K562 (cell line): Measurements from ENCODE around the gene SND1. TPM values are rescaled to one million over a fixed set of nuclear protein-coding genes. Genes with fewer than 3 reads are reported as not detected.

Experiments
- ATAC-seq: fragments of 200-7000 bp; cut with Tn5 transposase; 3 replicates; pipeline ENCODE4 v1.9.1; 2020; ENCODE audit warnings: moderate library complexity
- BruUV-seq: library from RNA; stranded (reverse); fragments of 400-500 nt; replicated peaks from 2 replicates; lab custom pipeline; 2021; lab: Mats Ljungman, UMichigan
- CTCF ChIA-PET: fragments of 300-600 bp; formaldehyde crosslinking; extraction: SDS; loops from one replicate; lab custom pipeline; 2021; ENCODE audit warnings: low intra/inter-chr PET ratio; lab: Yijun Ruan, JAX
- POLR2A ChIA-PET: fragments of 300-600, 350-650 bp; sonication (Branson Sonifier 250); formaldehyde crosslinking; extraction: SDS; loops from one replicate; lab custom pipeline; 2021; ENCODE audit warnings: antibody characterized with exemption, inconsistent platforms; lab: Yijun Ruan, JAX
- DNase-seq, 4 experiments: peaks; one replicate each; pipeline versions ENCODE4 v3.0.0 to v3.0.0-alpha.2; 2011 to 2018; ENCODE audit warnings: low spot score in 3 of 4, mixed read lengths in 3 of 4; ENCODE audit errors: extremely low read depth in 1 of 4
- FAIRE-seq: peaks from 2 replicates; lab custom pipeline; 2011; peaks lifted over from hg19 to GRCh38; lab: Jason Lieb, UNC
- H2AFZ ChIP-seq: 2 replicates; pipeline ENCODE4 v1.6.0; 2011; ENCODE audit warnings: low read depth, low read length, control low read depth, inconsistent platforms
- H3K27ac ChIP-seq: fragments of 200-600 bp; 3 replicates; pipeline ENCODE4 v1.8.0; 2011; ENCODE audit warnings: low read depth, mild to moderate bottlenecking, control low read depth, inconsistent platforms, low read length, moderate library complexity, mixed read lengths; ENCODE audit errors: extremely low read depth
- H3K27me3 ChIP-seq, 2 experiments: fragments of 300-600 bp in 1 of 2; 2 replicates in 1 of 2; 3 replicates in 1 of 2; pipeline versions ENCODE4 v1.6.0 to v1.8.0; 2011; ENCODE audit warnings: inconsistent platforms in 2 of 2, low read length in 2 of 2, mild to moderate bottlenecking in 1 of 2, mixed read lengths in 1 of 2, moderate library complexity in 1 of 2; ENCODE audit not compliant: control insufficient read depth in 2 of 2, insufficient read depth in 2 of 2
- H3K36me3 ChIP-seq: fragments of 300-600 bp; 3 replicates; pipeline ENCODE4 v1.8.0; 2011; ENCODE audit warnings: mild to moderate bottlenecking, low read length, inconsistent platforms; ENCODE audit not compliant: control insufficient read depth, insufficient read depth
- H3K4me1 ChIP-seq, 2 experiments: fragments of 200-600 bp in 1 of 2; replicated peaks in 1 of 2; 2 replicates in 1 of 2; 3 replicates in 1 of 2; pipeline versions ENCODE4 v1.5.1 to v1.8.0; 2011; ENCODE audit warnings: inconsistent platforms in 2 of 2, low read length in 2 of 2, mild to moderate bottlenecking in 1 of 2, mixed read lengths in 1 of 2, moderate library complexity in 1 of 2; ENCODE audit not compliant: control insufficient read depth in 2 of 2, insufficient read depth in 2 of 2
- H3K4me2 ChIP-seq: 2 replicates; pipeline ENCODE4 v1.6.1; 2011; ENCODE audit warnings: low read length, control low read depth, inconsistent platforms, mixed read lengths; ENCODE audit not compliant: insufficient read depth
- H3K4me3 ChIP-seq: fragments of 200-600 bp; sonication (generic), shearing (Covaris generic); 2 replicates; pipeline ENCODE4 v1.5.1; 2016; ENCODE audit warnings: control low read depth, inconsistent platforms
- H3K79me2 ChIP-seq: fragments of 200-600 bp; 3 replicates; pipeline ENCODE4 v1.8.0; 2011; ENCODE audit warnings: low read length, inconsistent platforms; ENCODE audit not compliant: control insufficient read depth, insufficient read depth
- H3K9ac ChIP-seq, 2 experiments: 2 replicates each; pipeline versions ENCODE4 v1.6.0 to v1.6.1; 2011; ENCODE audit warnings: low read depth in 2 of 2, low read length in 2 of 2, control low read depth in 1 of 2, inconsistent platforms in 1 of 2, mild to moderate bottlenecking in 1 of 2, mixed read lengths in 1 of 2; ENCODE audit not compliant: insufficient read depth in 1 of 2
- H3K9me1 ChIP-seq: one replicate; pipeline ENCODE4 v1.6.0; 2011; ENCODE audit warnings: inconsistent platforms, mild to moderate bottlenecking, low read length, moderate library complexity; ENCODE audit not compliant: control insufficient read depth, insufficient read depth
- H3K9me3 ChIP-seq: replicated peaks from 2 replicates; pipeline ENCODE4 v1.5.1; 2011; ENCODE audit warnings: low read depth, low read length, inconsistent platforms; ENCODE audit not compliant: control insufficient read depth, insufficient read depth
- H4K20me1 ChIP-seq: replicated peaks from 2 replicates; pipeline ENCODE4 v1.6.1; 2011; ENCODE audit warnings: low read length, inconsistent platforms, mixed read lengths; ENCODE audit not compliant: control insufficient read depth, insufficient read depth
- ATF7 ChIP-seq: fragments of 450-650 bp; IDR thresholded peaks from 2 replicates; pipeline ENCODE4 v1.7.1; 2014; ENCODE audit warnings: mild to moderate bottlenecking, moderate library complexity
- CEBPB ChIP-seq: fragments of 450-650 bp; IDR thresholded peaks from 2 replicates; pipeline ENCODE4 v1.6.1; 2016; ENCODE audit warnings: missing genetic modification characterization, missing compliant biosample characterization
- MAZ ChIP-seq, 2 experiments: fragments of 450-650 bp in 1 of 2; sonication (generic) in 1 of 2; formaldehyde crosslinking; IDR thresholded peaks in 1 of 2; conservative IDR thresholded peaks in 1 of 2; 2 replicates each; pipeline versions ENCODE4 v1.4.0 to v1.5.0; 2020; ENCODE audit warnings: mild to moderate bottlenecking in 1 of 2, missing genetic modification reagents in 1 of 2
- PCBP1 ChIP-seq: fragments of 200-400 bp; formaldehyde crosslinking; IDR thresholded peaks from 2 replicates; pipeline ENCODE4 v1.6.1; 2018; ENCODE audit warnings: mild to moderate bottlenecking, low read depth, low read length; ENCODE audit not compliant: poor library complexity, severe bottlenecking
- USF2 ChIP-seq: sonication (generic); formaldehyde crosslinking; IDR thresholded peaks from 2 replicates; pipeline ENCODE4 v1.5.0; 2020; ENCODE audit warnings: missing genetic modification reagents
- ZNF316 ChIP-seq: fragments of 450-650 bp; IDR thresholded peaks from 2 replicates; pipeline ENCODE4 v1.6.1; 2016
- WGBS: fragments of 100-300 bp; shearing (Covaris generic); methylation state at CpG from one replicate; pipeline ENCODE4 v1.1.6; 2016; ENCODE audit warnings: low coverage, mixed read lengths; ENCODE audit not compliant: insufficient coverage; ENCODE audit errors: missing lambda C conversion rate; 5-methylcytosine and 5-hydroxymethylcytosine counted together
- in situ Hi-C: fragments of 300-500 bp; cut with MboI; formaldehyde crosslinking; loops from 4 replicates; pipeline ENCODE4 v1.15.0; 2018; ENCODE audit warnings: inconsistent platforms, mixed read lengths
- intact Hi-C: fragments of 100-400 bp; cut with micrococcal nuclease; formaldehyde crosslinking; loops from 2 replicates; pipeline ENCODE4 v1.14.2; 2022
- polyA plus RNA-seq, 8 experiments: library from polyadenylated mRNA; depleted of rRNA in 4 of 8; stranded (reverse) in 5 of 8; unstranded in 3 of 8; fragments of >200 nt; fragmentation: Nextera tagmentation in 2 of 8; fragmentation: Illumina TruSeq in 1 of 8; extraction: Ambion mirVana in 2 of 8; extraction: Trizol in 1 of 8; gene quantifications; 2 replicates each; pipeline versions ENCODE4 v1.2.1 to v1.2.3, GENCODE V29; 2011 to 2014; ENCODE audit warnings: inconsistent platforms in 1 of 8, missing spikeins in 1 of 8
- total RNA-seq, 7 experiments: library from RNA; depleted of rRNA in 6 of 7; stranded (reverse); fragments of >200 nt in 6 of 7; fragmentation: Illumina TruSeq in 2 of 7; extraction: Trizol in 2 of 7; gene quantifications; 2 replicates each; pipeline versions ENCODE4 v1.2.1 to v1.2.3, GENCODE V29; 2011 to 2021; ENCODE audit warnings: low replicate concordance in 1 of 7

SND1 gene
- total and polyA plus RNA-seq, 9 of the 15 experiments (the other 6 are each of a cell fraction or from before 2014, with no cell fraction given): 46.5 to 307 (median 191) TPM

- H3K9ac ChIP-seq: no peak overlapping the region
- ChIA-PET POLR2A (interaction anchor here (0.7 to 1.5 kb wide), 6 partner anchors 9 to 292 kb away, joined by 3 to 5 read pairs (median 3); no protein-coding TSS in a partner anchor), CTCF (no interaction called here)
- H3K4me1 ChIP-seq: peaks cover 3 to 40% of the 10 kb centered on the region in 2 experiments; a peak in 4 of 5 replicates
- DNase-seq (no peak), FAIRE-seq (no peak), ATAC-seq (no peak)
- intact Hi-C loops: no loop called here
- no peaks in the 10 kb centered on the region for H3K9me3 ChIP-seq
- H3K4me2 ChIP-seq: no peak overlapping the region
- BruUV-seq: no TSS peak
- H3K9me1 ChIP-seq: peaks cover 15% of the 10 kb centered on the region
- no peak overlapping the region for H3K4me3 ChIP-seq
- H3K27me3 ChIP-seq: no peaks in the 10 kb centered on the region
- H2AFZ ChIP-seq: no peak overlapping the region
- H4K20me1 ChIP-seq: peaks cover 19% of the 10 kb centered on the region
- in situ Hi-C loops: no loop called here
- 90% methylated on average over 4 of the region's 4 CpGs for WGBS
- peaks cover 72% of the 10 kb centered on the region for H3K36me3 ChIP-seq
- H3K27ac ChIP-seq: no peak overlapping the region
- H3K79me2 ChIP-seq: peaks cover 48% of the 10 kb centered on the region
- TF ChIP-seq CEBPB (tag) (no peak), ZNF316 (peak; percentile 39; the same call in 1 of the 2 replicates), ATF7 (no peak), PCBP1 (no peak)
Measured at GRCh38 chr7:127903892-127904669, 252.1 kb downstream of the SND1 start.

- FAIRE-seq: no peak
- POLR2A ChIA-PET: interaction anchor here (0.7 to 1.5 kb wide), 4 partner anchors 9 to 292 kb away, joined by 3 to 5 read pairs (median 4); no protein-coding TSS in a partner anchor
- Histone ChIP-seq H3K4me1 (peaks cover 3 to 40% of the 10 kb centered on the region in 2 experiments; a peak in 4 of 5 replicates), H3K27me3 (no peaks in the 10 kb centered on the region), H3K4me2 (no peak overlapping the region), H3K9ac (no peak overlapping the region), H2AFZ (no peak overlapping the region), H4K20me1 (peaks cover 19% of the 10 kb centered on the region), H3K36me3 (peaks cover 72% of the 10 kb centered on the region), H3K27ac (no peak overlapping the region), H3K4me3 (no peak overlapping the region), H3K9me3 (no peaks in the 10 kb centered on the region), H3K9me1 (peaks cover 15% of the 10 kb centered on the region), H3K79me2 (peaks cover 47% of the 10 kb centered on the region)
- CTCF ChIA-PET: no interaction called here
- intact Hi-C loops (no loop called here), in situ Hi-C loops (no loop called here)
- no TSS peak for BruUV-seq
- ATAC-seq: no peak
- DNase-seq: no peak
- WGBS: 79% methylated on average over 6 of the region's 6 CpGs
- TF ChIP-seq MAZ (CRISPR knock-in tag; conservative IDR thresholded peaks at IDR 0.05 in 1 of 2, IDR thresholded peaks at IDR 0.05 in 1 of 2): no peak
- TF ChIP-seq USF2: no peak
Measured at GRCh38 chr7:127904670-127904985, 252.6 kb downstream of the SND1 start.
